SH-SY5Y (cell line): Measurements from ENCODE around the gene ATRNL1.

Experiments
- GATA2 ChIP-seq: IDR thresholded peaks from 2 replicates; pipeline ENCODE4 v1.6.1; 2011; ENCODE audit warnings: mild to moderate bottlenecking, low read depth, low read length
- GATA3 ChIP-seq: IDR thresholded peaks from 2 replicates; pipeline ENCODE4 v1.6.1; 2011; ENCODE audit warnings: low read depth, mild to moderate bottlenecking, low read length, moderate library complexity

GRCh38 chr10:115949282-115949844 is 856.2 kb downstream of the ATRNL1 start:
- TF ChIP-seq GATA3 (no peak), GATA2 (no peak)
